AG10803 (cell line): Measurements from ENCODE around the gene MYMK.

Source experiments
- DNase-seq: peaks from one replicate; pipeline ENCODE4 v3.0.0; 2010; ENCODE audit warnings: low read depth
- H3K4me3 ChIP-seq: 2 replicates; pipeline ENCODE4 v1.5.1; 2011; ENCODE audit warnings: mild to moderate bottlenecking, low read length, control low read depth
- TF ChIP-seq, protein P1 (sequence below): conservative IDR thresholded peaks from 2 replicates; pipeline ENCODE4 v1.5.1; 2011; ENCODE audit warnings: mild to moderate bottlenecking, low read length, control low read depth, inconsistent platforms

MYMK gene

DNA sequence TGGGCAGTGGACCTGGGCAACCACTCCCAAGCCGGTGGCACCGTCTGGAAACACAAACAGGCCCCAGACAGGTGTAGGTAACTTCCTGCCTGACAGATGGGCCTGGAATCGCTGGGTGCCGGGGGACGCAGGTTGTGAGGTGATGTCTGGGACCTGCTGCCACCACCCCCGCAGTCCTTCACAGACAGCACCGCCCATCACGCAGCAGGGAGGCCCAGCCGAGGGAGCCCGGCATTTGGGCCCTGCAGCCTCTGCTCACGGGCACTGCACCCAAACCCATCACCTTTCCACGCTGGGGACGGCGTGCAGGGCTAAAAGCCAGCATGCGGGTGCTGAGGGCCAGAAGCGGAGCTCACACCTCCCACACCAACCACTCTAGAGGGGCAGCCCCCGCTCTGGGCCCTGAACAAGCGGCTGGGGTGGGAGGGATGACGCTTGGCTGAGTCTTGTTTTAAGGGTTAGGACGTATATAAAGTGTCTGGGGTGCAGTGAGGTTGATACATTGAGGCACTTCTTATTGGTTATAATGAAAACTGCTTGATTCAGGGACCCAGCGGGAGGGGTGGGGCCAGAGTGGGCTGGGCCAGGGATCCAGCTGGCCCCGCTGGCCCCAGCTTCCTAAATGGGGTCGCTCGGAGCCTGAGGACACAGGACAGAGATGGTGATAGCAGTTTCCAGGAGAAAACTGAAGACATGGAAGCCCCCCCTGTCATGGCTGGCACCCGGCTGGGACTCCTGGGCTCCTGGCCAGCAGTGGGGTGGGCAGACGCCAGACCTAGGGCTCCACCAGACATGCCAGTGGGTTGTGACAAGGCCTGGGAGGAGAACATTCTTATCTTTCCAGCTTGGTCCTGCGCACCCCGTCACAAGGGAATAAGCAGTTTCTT lies 11.3 kb downstream of the MYMK start:
- H3K4me3 ChIP-seq: no peak overlapping the region
- no peak for DNase-seq
- TF ChIP-seq, protein P1, sequence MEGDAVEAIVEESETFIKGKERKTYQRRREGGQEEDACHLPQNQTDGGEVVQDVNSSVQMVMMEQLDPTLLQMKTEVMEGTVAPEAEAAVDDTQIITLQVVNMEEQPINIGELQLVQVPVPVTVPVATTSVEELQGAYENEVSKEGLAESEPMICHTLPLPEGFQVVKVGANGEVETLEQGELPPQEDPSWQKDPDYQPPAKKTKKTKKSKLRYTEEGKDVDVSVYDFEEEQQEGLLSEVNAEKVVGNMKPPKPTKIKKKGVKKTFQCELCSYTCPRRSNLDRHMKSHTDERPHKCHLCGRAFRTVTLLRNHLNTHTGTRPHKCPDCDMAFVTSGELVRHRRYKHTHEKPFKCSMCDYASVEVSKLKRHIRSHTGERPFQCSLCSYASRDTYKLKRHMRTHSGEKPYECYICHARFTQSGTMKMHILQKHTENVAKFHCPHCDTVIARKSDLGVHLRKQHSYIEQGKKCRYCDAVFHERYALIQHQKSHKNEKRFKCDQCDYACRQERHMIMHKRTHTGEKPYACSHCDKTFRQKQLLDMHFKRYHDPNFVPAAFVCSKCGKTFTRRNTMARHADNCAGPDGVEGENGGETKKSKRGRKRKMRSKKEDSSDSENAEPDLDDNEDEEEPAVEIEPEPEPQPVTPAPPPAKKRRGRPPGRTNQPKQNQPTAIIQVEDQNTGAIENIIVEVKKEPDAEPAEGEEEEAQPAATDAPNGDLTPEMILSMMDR: no peak

DNA sequence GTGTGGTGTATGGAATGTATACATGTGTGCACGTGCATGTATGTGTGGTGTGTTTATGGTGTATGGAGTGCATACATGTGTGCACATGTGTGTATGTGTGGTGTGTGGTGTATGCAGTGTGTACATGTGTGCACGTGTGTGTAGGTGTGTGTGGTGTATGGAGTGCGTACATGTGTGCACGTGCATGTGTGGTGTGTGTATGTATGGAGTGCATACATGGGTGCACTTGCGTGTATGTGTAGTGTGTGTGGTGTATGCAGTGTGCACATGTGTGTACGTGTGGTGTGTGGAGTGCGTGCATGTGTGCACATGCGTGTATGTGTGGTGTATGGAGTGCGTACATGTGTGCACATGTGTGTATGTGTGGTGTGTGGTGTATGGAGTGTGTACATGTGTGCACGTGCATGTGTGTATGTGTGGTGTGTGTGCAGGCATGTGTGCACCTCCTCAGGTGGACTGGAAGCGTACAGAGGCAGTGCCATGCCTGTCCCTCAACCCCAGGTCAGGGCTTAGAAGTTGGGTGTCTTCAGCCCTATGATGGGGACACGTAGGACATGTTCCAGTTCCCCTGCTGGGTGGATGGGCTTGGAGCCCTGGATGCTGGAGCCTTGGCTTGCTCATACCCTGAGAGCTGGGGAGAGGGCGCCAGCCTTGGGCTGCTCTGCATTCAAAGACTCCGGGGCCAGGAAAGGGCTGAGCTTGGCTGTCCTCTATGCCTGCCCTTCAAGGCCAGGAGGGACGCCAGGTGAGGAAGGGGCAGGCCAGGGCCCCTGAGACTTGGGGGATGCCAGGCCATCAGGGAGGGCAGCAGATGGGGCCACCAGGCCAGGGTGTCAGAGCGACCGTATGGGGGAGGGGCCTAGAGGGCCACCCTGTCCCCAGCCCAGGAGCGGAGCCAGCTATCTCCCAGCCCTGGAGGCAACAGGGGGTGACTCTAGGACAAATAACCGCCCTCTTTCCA lies 12.2 kb downstream of the MYMK start:
- H3K4me3 ChIP-seq: no peak overlapping the region
- TF ChIP-seq, protein P1: no peak
- no peak for DNase-seq

DNA sequence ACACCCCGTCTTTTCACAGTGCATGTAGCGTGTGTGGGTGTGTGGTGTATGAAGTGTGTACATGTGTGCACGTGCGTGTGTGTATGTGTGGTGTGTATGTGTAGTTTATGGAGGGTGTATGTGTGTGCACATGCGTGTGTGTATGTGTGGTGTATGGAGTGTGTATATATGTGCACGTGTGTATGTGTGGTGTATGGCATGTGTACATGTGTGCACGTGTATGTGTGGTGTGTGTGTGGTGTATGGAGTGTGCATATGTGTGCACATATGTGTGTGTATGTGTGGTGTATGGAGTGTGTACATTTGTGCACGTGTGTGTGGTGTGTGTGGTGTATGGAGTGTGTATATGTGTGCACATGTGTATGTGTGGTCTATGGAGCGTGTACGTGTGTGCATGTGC lies 13.2 kb downstream of the MYMK start:
- TF ChIP-seq, protein P1: no peak
- DNase-seq: no peak
- H3K4me3 ChIP-seq: no peak overlapping the region

- no peak for DNase-seq
- TF ChIP-seq, protein P1: no peak
- H3K4me3 ChIP-seq: no peak overlapping the region
These were observed 13.7 kb downstream of the MYMK start for GRCh38 chr9:133510926-133511505.

- no peak for DNase-seq
- no peak overlapping the region for H3K4me3 ChIP-seq
- TF ChIP-seq, protein P1: no peak
These were observed 15.3 kb downstream of the MYMK start for GRCh38 chr9:133509179-133510083.

- TF ChIP-seq, protein P1: no peak
- DNase-seq: no peak
- H3K4me3 ChIP-seq: no peak overlapping the region
These were observed 16.7 kb downstream of the MYMK start for GRCh38 chr9:133508046-133508445.
